Calu3 (cell line): Measurements from ENCODE around the gene POC5. TPM values are rescaled to one million over a fixed set of nuclear protein-coding genes. Genes with fewer than 3 reads are reported as not detected.
A peak's percentile ranks its signal among the peaks of the same experiment; 100 is the strongest.

Experiments
- BruUV-seq: library from RNA; stranded (reverse); fragments of 400-500 nt; replicated peaks from 2 replicates; lab custom pipeline; 2021; lab: Mats Ljungman, UMichigan
- CTCF ChIA-PET: fragments of 300-600 bp; sonication (Branson Sonifier 250); formaldehyde crosslinking; loops from one replicate; lab custom pipeline; 2022; ENCODE audit warnings: antibody characterized with exemption; lab: Charles Lee
- DNase-seq: peaks from one replicate; pipeline ENCODE4 v3.0.0; 2022
- H3K27ac Mint-ChIP-seq: one replicate; pipeline ENCODE4 v1.8.0; 2022; ENCODE audit warnings: mixed read lengths; ENCODE audit not compliant: unreplicated experiment
- H3K27me3 Mint-ChIP-seq: one replicate; pipeline ENCODE4 v1.8.0; 2022; ENCODE audit warnings: mixed read lengths; ENCODE audit not compliant: unreplicated experiment
- H3K36me3 Mint-ChIP-seq: one replicate; pipeline ENCODE4 v1.8.0; 2022; ENCODE audit warnings: mild to moderate bottlenecking, moderate library complexity, mixed read lengths; ENCODE audit not compliant: insufficient read depth, unreplicated experiment
- H3K4me1 Mint-ChIP-seq: one replicate; pipeline ENCODE4 v1.8.0; 2022; ENCODE audit warnings: mild to moderate bottlenecking, low read depth, mixed read lengths; ENCODE audit not compliant: unreplicated experiment
- H3K4me3 Mint-ChIP-seq: one replicate; pipeline ENCODE4 v1.8.0; 2022; ENCODE audit warnings: mild to moderate bottlenecking, low read depth, moderate library complexity, mixed read lengths; ENCODE audit not compliant: unreplicated experiment
- H3K9me3 Mint-ChIP-seq: one replicate; pipeline ENCODE4 v1.8.0; 2022; ENCODE audit warnings: low read depth, mixed read lengths; ENCODE audit not compliant: unreplicated experiment
- intact Hi-C: fragments of 100-400 bp; cut with micrococcal nuclease; formaldehyde crosslinking; loops from one replicate; pipeline ENCODE4 v1.10.0; 2022; ENCODE audit not compliant: unreplicated experiment
- total RNA-seq: library from RNA; stranded (reverse); gene quantifications from 2 replicates; pipeline ENCODE4 v1.2.3, GENCODE V29; 2022
- TF ChIP-seq, protein P1 (sequence below): fragments of 200-600 bp; IDR thresholded peaks from one replicate; pipeline ENCODE4 v1.8.0; 2022; ENCODE audit warnings: antibody characterized with exemption; ENCODE audit not compliant: unreplicated experiment

The POC5 gene
- total RNA-seq, 1 experiment from 2014 or later: 20.9 TPM

DNA sequence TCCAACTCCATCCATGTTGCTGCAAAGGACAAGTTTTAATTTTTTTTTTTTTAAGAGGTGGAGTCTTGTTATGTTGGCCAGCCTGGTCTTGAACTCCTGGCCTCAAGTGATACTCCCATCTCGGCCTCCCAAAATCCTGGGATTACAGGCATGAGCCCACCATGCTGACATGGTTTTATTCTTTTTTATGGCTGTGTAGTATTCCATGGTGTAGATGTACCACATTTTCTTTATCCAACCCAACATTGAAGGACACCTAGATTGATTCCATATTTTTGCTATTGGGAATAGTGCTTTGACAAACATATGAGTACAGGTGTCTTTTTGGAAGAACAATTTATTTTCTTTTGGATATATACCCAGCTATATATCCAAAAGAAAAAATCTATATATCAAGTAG lies 6.1 kb upstream of the POC5 start:
- peaks cover 2% of the 10 kb centered on the region for H3K9me3 Mint-ChIP-seq
- TF ChIP-seq, protein P1, sequence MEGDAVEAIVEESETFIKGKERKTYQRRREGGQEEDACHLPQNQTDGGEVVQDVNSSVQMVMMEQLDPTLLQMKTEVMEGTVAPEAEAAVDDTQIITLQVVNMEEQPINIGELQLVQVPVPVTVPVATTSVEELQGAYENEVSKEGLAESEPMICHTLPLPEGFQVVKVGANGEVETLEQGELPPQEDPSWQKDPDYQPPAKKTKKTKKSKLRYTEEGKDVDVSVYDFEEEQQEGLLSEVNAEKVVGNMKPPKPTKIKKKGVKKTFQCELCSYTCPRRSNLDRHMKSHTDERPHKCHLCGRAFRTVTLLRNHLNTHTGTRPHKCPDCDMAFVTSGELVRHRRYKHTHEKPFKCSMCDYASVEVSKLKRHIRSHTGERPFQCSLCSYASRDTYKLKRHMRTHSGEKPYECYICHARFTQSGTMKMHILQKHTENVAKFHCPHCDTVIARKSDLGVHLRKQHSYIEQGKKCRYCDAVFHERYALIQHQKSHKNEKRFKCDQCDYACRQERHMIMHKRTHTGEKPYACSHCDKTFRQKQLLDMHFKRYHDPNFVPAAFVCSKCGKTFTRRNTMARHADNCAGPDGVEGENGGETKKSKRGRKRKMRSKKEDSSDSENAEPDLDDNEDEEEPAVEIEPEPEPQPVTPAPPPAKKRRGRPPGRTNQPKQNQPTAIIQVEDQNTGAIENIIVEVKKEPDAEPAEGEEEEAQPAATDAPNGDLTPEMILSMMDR: no peak
- H3K27ac Mint-ChIP-seq: no peak overlapping the region
- H3K4me1 Mint-ChIP-seq: peaks cover 18% of the 10 kb centered on the region
- CTCF ChIA-PET: no interaction called here
- no TSS peak for BruUV-seq
- no peak overlapping the region for H3K4me3 Mint-ChIP-seq
- no peak for DNase-seq
- no peaks in the 10 kb centered on the region for H3K27me3 Mint-ChIP-seq
- no peaks in the 10 kb centered on the region for H3K36me3 Mint-ChIP-seq
- intact Hi-C loops: no loop called here

DNA sequence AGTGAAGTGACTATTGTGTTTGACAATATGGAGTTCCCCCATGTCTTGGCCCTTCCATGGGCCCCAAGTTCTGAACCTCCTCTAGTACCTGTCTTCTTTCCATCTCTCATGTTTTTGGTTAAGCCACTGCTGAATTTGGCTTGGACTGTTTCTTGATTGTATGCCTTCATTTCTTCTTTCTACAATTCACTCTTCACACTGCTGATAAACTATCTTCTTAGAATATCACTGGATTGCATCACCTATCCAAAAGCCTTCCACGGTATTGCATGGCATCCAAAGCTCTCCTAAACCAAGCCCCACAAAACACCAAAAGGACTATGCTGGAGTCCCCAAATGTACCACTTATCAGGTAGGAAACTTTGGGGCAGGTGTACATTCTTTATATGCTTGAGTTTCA lies 4.3 kb upstream of the POC5 start:
- no peak for DNase-seq
- no peak overlapping the region for H3K4me3 Mint-ChIP-seq

DNA sequence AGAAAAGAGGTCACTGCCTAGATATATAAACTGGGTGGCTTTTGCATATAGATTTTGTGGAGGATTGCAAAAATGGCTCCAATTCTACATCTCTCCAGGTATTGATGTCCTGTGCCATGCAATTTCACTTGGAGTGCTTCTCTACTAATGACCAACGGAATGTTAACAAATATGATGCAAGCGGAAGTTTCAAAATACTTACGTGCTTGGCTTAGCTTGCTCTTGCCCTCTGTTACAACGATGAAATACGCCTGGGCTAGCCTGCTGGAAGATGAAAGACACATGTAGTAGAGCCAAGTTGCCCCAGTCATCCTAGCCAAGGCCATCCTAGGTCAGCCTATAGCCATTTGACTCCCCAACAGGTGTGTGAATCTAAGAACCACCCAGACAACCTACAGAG lies 3.6 kb upstream of the POC5 start:
- DNase-seq: no peak
- H3K4me3 Mint-ChIP-seq: no peak overlapping the region
- peaks cover 17% of the 10 kb centered on the region for H3K36me3 Mint-ChIP-seq
- TF ChIP-seq, protein P1: no peak
- H3K27ac Mint-ChIP-seq: no peak overlapping the region
- CTCF ChIA-PET: no interaction called here
- intact Hi-C loops: no loop called here
- peaks cover 11% of the 10 kb centered on the region for H3K4me1 Mint-ChIP-seq
- H3K27me3 Mint-ChIP-seq: no peaks in the 10 kb centered on the region
- H3K9me3 Mint-ChIP-seq: peaks cover 2% of the 10 kb centered on the region
- no TSS peak for BruUV-seq

More for the DNA sequence above, 4.3 kb upstream of the POC5 start:
- no TSS peak for BruUV-seq
- TF ChIP-seq, protein P1: no peak
- no peak overlapping the region for H3K27ac Mint-ChIP-seq
- intact Hi-C loops: no loop called here
- H3K9me3 Mint-ChIP-seq: peaks cover 2% of the 10 kb centered on the region
- peaks cover 7% of the 10 kb centered on the region for H3K4me1 Mint-ChIP-seq
- no peaks in the 10 kb centered on the region for H3K27me3 Mint-ChIP-seq
- H3K36me3 Mint-ChIP-seq: peaks cover 11% of the 10 kb centered on the region
- CTCF ChIA-PET: no interaction called here

DNA sequence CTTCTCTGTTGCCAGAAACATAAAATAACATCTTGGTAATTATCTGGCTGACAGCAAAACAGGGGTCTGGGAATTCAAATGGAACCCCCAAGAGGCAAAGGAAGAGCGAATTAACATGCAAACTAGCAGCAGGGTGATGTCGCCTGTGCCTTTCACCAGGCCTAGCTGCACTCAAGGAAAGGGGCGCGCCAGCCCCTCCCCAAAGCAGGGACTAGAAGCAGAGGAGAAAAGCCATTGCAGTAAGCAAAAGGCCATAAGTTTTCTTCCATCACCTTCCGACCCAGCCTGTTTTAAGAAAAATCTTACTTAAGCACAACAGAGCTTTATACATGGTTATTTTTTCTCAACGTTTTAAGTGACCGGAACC lies 539 bp downstream of the POC5 start:
- intact Hi-C loops: no loop called here
- Mint-ChIP-seq H3K4me1 (peaks cover 26% of the 10 kb centered on the region), H3K9me3 (no peaks in the 10 kb centered on the region), H3K27ac (peak overlapping the region; percentile 87), H3K36me3 (peaks cover 39% of the 10 kb centered on the region), H3K27me3 (no peaks in the 10 kb centered on the region), H3K4me3 (peak overlapping the region; percentile 96)
- TF ChIP-seq, protein P1: no peak
- CTCF ChIA-PET: interaction anchor here (1.1 kb wide), 1 partner anchor 458 kb away, joined by 4 read pairs; no protein-coding TSS in a partner anchor
- BruUV-seq: TSS peak; percentile 62
- DNase-seq: peak; percentile 24
